SU-DHL-6 (cell line): ENCODE measurements around the gene BAIAP3.

ENCODE experiments used
- H2AFZ ChIP-seq: fragments of 200-600 bp; sonication (generic); 2 replicates; pipeline ENCODE4 v1.6.1; 2014; ENCODE audit warnings: low read depth, mild to moderate bottlenecking, moderate library complexity, mixed read lengths, antibody characterized with exemption, low read length; ENCODE audit not compliant: severe bottlenecking
- H3F3A ChIP-seq: fragments of 200-600 bp; shearing (Covaris generic); 2 replicates; pipeline ENCODE4 v1.6.0; 2016; ENCODE audit warnings: antibody characterized with exemption, mild to moderate bottlenecking; ENCODE audit not compliant: insufficient read depth
- H3K27ac ChIP-seq: fragments of 200-600 bp; sonication (generic); 2 replicates; pipeline ENCODE4 v1.5.1; 2016; ENCODE audit warnings: low read depth, mild to moderate bottlenecking, low read length, moderate library complexity, mixed read lengths
- H3K27me3 ChIP-seq: fragments of 200-600 bp; sonication (generic), shearing (Covaris generic); 2 replicates; pipeline ENCODE4 v1.6.0; 2014; ENCODE audit warnings: mild to moderate bottlenecking, low read length
- H3K36me3 ChIP-seq: fragments of 200-600 bp; sonication (generic); 2 replicates; pipeline ENCODE4 v1.6.1; 2014; ENCODE audit warnings: mild to moderate bottlenecking, low read length, mixed read lengths
- H3K4me2 ChIP-seq: fragments of 300-600, 200-600 bp; shearing (Covaris generic), sonication (generic); 2 replicates; pipeline ENCODE4 v1.6.0; 2014; ENCODE audit warnings: low read length, low read depth, mild to moderate bottlenecking; ENCODE audit not compliant: poor library complexity, severe bottlenecking
- H3K4me3 ChIP-seq: fragments of 200-600 bp; sonication (generic); 2 replicates; pipeline ENCODE4 v1.5.1; 2014; ENCODE audit warnings: antibody characterized with exemption, low read length, mild to moderate bottlenecking, mixed read lengths; ENCODE audit not compliant: insufficient read depth, poor library complexity, severe bottlenecking
- H3K79me2 ChIP-seq: fragments of 200-600 bp; sonication (generic); 2 replicates; pipeline ENCODE4 v1.6.1; 2014; ENCODE audit warnings: mild to moderate bottlenecking, low read length, moderate library complexity; ENCODE audit not compliant: insufficient read depth
- H3K9ac ChIP-seq: fragments of 200-600 bp; sonication (generic); 2 replicates; pipeline ENCODE4 v1.7.0; 2014; ENCODE audit warnings: mild to moderate bottlenecking, low read length
- H3K9me2 ChIP-seq: fragments of 200-600 bp; sonication (generic); replicated peaks from 2 replicates; pipeline ENCODE4 v1.6.1; 2014; ENCODE audit warnings: low read length; ENCODE audit not compliant: insufficient read depth
- H3K9me3 ChIP-seq: fragments of 200-600 bp; sonication (generic); 2 replicates; pipeline ENCODE4 v1.6.1; 2014; ENCODE audit warnings: low read length, mixed read lengths; ENCODE audit not compliant: insufficient read depth
- H4K20me1 ChIP-seq: fragments of 200-600 bp; sonication (generic); 2 replicates; pipeline ENCODE4 v1.6.1; 2014; ENCODE audit warnings: low read depth, mild to moderate bottlenecking, antibody characterized with exemption, low read length, moderate library complexity, mixed read lengths
- EZH2phosphoT487 ChIP-seq: fragments of 200-600 bp; sonication (generic), shearing (Covaris generic); conservative IDR thresholded peaks from 2 replicates; pipeline ENCODE4 v1.6.1; 2018; ENCODE audit warnings: mild to moderate bottlenecking, antibody characterized with exemption, low read length, moderate library complexity, mixed read lengths
- TF ChIP-seq, protein P1 (sequence below): fragments of 200-600 bp; sonication (generic); IDR thresholded peaks from one replicate; pipeline ENCODE4 v1.5.1; 2017; ENCODE audit warnings: antibody characterized with exemption, mild to moderate bottlenecking, low read length, moderate library complexity; ENCODE audit not compliant: insufficient read depth, poor library complexity, severe bottlenecking

The BAIAP3 gene

DNA sequence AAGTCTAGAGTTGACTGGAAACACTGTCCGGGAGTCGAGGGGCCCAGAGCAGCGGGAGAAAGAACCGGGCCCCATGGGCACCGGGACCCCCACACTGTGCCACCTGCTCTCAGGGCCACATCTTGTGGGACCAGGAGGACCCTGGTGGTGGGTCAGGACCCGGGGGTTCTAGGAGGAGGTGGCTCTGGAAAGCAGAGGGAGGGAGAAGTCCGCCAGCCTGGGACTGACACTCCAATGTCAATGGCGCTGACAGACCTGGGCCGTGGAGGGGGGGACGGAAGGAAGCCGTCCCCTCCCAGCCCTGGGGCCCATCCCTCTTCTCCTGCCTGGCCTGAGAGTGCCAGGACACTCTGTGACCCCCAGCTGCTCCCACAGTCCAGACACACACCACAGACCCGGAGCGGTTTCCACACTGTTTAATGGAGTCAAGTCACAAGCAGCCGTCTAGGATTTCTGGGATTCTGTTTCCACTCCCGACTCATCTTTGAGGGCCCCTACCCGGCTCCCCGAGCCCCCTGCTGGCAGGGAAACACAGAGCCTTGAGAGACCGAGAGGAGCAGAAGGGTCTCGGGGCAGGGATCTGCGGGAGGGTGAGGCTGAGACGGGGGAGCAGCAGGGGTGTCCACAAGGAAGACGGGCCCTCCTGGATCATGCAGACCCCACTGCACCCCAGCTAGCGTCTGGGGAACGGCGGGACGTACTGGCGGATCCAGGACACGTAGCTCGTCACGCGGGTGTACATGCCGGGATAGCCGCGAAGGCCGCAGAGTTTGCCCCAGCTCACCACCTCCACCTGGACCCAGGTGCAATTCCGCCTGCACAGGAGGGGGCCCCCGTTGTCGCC, 47.6 kb upstream of the BAIAP3 start:
- H3K27me3 ChIP-seq = no peaks in the 10 kb centered on the region

DNA sequence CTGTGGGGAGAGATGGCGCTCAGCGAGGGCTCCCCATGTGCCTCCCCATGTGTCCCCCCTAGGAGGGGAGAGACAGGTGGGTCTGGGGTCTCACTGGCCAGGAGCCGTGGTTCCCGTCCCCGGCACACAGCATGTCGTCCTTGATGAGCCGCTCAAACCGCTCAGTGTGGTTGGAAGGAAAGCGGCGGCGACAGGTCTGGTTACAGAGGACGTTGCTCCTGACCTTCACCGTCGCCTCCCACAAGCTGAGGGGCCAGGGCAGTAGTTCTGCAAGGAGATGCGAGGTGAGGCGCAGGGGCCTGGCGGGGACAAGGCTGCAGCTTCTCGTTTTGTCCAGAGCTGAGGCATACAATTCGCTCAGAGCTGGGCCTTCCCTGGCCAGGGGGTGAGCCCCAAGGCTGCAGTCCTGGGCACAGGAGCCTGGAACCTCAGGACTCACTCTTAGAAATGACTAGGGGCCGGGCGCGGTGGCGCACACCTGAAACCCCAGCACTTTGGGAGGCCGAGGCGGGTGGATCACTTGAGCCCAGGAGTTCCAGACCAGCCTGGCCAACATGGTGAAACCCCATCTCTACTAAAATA, 46.8 kb upstream of the BAIAP3 start:
- no peak overlapping the region for H3K4me3 ChIP-seq
- no peaks in the 10 kb centered on the region for H3K9me2 ChIP-seq
- H3K36me3 ChIP-seq = no peaks in the 10 kb centered on the region
- H3F3A ChIP-seq = no peaks in the 10 kb centered on the region
- TF ChIP-seq, protein P1, sequence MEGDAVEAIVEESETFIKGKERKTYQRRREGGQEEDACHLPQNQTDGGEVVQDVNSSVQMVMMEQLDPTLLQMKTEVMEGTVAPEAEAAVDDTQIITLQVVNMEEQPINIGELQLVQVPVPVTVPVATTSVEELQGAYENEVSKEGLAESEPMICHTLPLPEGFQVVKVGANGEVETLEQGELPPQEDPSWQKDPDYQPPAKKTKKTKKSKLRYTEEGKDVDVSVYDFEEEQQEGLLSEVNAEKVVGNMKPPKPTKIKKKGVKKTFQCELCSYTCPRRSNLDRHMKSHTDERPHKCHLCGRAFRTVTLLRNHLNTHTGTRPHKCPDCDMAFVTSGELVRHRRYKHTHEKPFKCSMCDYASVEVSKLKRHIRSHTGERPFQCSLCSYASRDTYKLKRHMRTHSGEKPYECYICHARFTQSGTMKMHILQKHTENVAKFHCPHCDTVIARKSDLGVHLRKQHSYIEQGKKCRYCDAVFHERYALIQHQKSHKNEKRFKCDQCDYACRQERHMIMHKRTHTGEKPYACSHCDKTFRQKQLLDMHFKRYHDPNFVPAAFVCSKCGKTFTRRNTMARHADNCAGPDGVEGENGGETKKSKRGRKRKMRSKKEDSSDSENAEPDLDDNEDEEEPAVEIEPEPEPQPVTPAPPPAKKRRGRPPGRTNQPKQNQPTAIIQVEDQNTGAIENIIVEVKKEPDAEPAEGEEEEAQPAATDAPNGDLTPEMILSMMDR = no peak
- no peak for TF ChIP-seq EZH2phosphoT487
- H4K20me1 ChIP-seq = no peaks in the 10 kb centered on the region
- H3K27me3 ChIP-seq = no peaks in the 10 kb centered on the region
- H3K79me2 ChIP-seq = no peaks in the 10 kb centered on the region
- no peak overlapping the region for H3K27ac ChIP-seq
- no peaks in the 10 kb centered on the region for H3K9me3 ChIP-seq
- no peak overlapping the region for H3K4me2 ChIP-seq
- no peak overlapping the region for H2AFZ ChIP-seq
- no peak overlapping the region for H3K9ac ChIP-seq

More for the DNA sequence above, 47.6 kb upstream of the BAIAP3 start:
- H2AFZ ChIP-seq = no peak overlapping the region
- no peaks in the 10 kb centered on the region for H3F3A ChIP-seq
- no peaks in the 10 kb centered on the region for H3K9me3 ChIP-seq
- no peaks in the 10 kb centered on the region for H3K9me2 ChIP-seq
- no peaks in the 10 kb centered on the region for H3K36me3 ChIP-seq
- no peak overlapping the region for H3K27ac ChIP-seq
- H4K20me1 ChIP-seq = no peaks in the 10 kb centered on the region
- no peak overlapping the region for H3K4me2 ChIP-seq
- no peaks in the 10 kb centered on the region for H3K79me2 ChIP-seq
- no peak for TF ChIP-seq EZH2phosphoT487
- TF ChIP-seq, protein P1 = no peak
- no peak overlapping the region for H3K9ac ChIP-seq
- no peak overlapping the region for H3K4me3 ChIP-seq

DNA sequence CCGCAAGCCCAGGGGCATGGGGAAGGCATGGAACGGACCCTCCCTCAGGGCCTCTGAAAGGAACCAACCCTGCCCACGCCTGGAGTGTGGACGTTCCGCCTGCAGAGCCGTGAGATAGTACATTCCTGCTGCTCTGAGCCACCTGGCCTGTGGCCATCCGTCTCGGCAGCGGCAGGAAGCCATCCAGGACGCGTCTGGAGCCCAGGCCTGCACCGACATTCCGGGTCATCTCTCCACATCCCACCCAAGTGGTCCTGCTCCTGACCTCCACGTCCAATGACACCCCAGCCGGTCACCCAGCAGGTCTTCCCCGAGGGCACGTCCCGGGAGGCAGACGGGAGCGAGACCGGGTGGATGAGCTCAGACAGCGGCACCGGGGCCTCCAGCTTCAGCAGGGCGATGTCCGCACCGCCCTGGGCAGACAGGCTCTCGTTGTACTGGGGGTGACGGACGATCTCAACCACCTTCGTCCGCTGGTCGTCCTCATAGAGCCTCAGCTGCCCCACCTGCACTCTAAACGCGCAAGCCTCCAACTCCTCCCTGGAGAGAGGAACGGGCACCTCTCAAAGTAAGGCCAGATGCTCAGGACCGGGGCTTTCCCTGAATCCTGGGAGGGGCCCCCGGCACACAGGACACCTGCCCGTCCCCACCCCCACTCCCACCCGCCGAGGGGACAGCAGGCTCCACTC, 45.3 kb upstream of the BAIAP3 start:
- Histone ChIP-seq H3K9me3 (no peaks in the 10 kb centered on the region), H3K4me3 (no peak overlapping the region), H3K36me3 (no peaks in the 10 kb centered on the region), H3K79me2 (no peaks in the 10 kb centered on the region), H3K4me2 (no peak overlapping the region), H3F3A (no peaks in the 10 kb centered on the region), H3K9ac (no peak overlapping the region), H3K9me2 (no peaks in the 10 kb centered on the region), H4K20me1 (no peaks in the 10 kb centered on the region), H3K27me3 (no peaks in the 10 kb centered on the region), H2AFZ (no peak overlapping the region), H3K27ac (no peak overlapping the region)
- TF ChIP-seq, protein P1 = no peak
- no peak for TF ChIP-seq EZH2phosphoT487
